Activated CD4-positive, alpha-beta T cell treated with anti-CD3 and anti-CD28 coated beads for 24 hours (primary cell): Measurements from ENCODE around the gene VTI1A.
"Not testable (repeated sequence)": the region's sequence is repeated elsewhere in the genome, so short reads cannot be mapped to it uniquely, and the experiment has no call there.

ENCODE experiments used
- DNase-seq, 2 donors: peaks; one replicate each; pipeline ENCODE4 v3.0.0-alpha.2; 2020; ENCODE audit warnings: low read depth in 2 of 2

Gene VTI1A

GRCh38 chr10:112446855-112447619 is at the start of gene VTI1A, which contains the start of gene ZDHHC6:
VTI1A (plus strand) TSS chr10:112447215; CDS start chr10:112447374, 159 bp downstream.
ZDHHC6 (minus strand) TSS chr10:112446914; CDS start chr10:112445436, 1,478 bp downstream.
- peak; percentile 64 to 69 for DNase-seq

DNA sequence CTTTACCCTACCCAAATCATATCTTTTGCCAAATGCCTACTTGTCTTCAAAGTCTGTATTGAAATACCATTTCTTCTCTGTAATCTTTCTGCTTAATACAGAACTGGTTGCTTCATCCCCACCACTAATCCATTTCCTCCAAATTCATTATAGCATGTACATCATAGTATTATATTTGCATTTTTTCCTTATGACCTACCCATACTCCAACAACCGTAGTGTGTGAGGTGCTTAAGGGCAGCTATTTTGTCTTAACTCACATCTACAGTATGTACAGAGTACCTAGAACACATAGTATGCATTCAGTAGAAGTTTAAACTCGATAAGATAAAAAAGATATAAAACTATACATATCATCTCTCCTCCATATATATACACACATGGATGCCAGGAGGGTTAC is 49.4 kb upstream of the VTI1A start:
- no peak for DNase-seq

- DNase-seq, result no peak
These were observed 44.1 kb upstream of the VTI1A start for GRCh38 chr10:112402917-112403316.

DNA sequence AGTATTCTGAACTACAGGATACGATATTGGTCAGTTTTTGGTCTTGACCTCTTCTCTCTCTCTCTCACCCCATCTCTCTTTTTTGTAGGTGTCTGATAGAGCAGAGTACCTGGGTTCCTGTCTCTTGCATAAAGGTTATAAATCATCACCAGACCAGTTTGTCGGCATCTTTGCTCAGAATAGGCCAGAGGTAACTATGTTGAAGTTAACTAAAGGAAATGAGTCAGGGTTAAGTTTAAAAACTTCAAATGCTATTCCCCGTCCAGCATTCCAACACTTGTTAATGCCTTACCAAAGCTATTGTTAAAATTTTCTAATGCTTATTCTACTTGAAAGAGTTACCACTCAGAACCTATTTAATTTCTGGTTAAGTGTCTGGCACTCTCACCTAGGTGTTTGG is 42.4 kb upstream of the VTI1A start:
- DNase-seq, result no peak

DNA sequence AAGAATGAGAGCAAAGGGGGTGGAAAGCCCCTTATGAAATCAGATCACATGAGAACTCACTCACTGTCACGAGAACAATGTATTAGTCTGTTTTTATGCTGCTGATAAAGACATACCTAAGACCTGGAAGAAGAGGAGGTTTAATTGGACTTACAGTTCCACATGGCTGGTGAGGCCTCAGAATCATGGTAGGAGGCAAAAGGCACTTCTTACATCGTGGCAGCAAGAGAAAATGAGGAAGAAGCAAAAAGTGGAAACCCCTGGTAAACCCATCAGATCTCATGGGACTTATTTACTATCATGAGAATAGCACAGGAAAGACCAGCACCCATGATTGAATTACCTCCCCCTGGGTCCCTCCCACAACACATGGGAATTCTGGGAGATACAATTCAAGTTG is 40.2 kb upstream of the VTI1A start:
- DNase-seq, result not testable (repeated sequence)

DNA sequence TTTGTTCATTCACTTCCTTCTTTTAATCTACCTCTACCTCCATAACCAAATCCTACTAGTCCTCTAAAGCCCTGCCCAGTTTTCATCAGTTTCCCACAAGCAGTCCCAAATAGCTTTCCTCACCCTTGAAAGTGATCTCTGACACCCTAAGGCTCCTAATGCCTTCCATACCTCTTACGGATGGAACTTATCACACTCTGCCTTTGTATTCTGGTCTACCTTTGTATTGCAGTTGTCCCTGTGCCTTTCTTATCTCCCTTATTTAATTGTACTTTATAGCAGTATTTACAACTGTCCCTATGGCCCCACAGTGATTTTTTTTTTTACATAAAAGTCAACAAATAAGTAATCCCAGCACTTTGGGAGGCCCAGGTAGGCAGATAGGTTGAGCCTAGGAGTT is 39.3 kb upstream of the VTI1A start:
- no peak for DNase-seq

DNA sequence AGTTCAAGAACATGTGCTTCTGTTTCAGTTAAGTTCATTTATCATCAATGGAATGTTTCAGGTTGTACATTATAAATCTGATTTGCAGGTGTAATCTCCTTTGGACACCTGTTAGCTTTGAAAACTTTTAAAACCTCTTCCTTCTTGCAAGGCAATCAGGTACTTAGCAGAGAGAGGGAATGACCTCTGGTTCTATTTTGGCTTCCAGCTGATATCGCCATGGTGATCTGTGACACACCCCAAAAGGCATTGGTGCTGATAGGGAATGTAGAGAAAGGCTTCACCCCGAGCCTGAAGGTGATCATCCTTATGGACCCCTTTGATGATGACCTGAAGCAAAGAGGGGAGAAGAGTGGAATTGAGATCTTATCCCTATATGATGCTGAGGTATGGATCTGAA is 37.7 kb upstream of the VTI1A start:
- DNase-seq, result no peak

DNA sequence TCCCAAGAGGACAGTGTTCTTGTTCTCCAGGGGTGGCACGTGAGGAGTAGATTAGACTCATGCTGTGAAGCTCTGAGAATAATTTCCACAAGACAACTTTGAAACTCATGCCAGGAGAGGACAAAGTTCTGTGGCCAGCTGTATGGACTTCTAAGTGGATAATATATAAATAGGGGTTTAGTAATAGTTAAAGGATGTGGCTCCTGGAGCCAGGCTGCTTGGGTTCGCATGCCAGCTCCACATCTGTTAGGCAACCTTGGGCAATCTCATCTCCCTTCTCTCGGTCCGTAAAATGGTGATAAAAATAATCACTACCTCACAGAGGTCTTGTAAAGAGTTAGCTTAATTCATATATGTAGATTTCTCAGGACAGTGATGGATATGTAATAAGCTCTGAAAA is 37.3 kb upstream of the VTI1A start:
- no peak for DNase-seq

GRCh38 chr10:112412696-112413095 is 34.3 kb upstream of the VTI1A start:
- no peak for DNase-seq

DNA sequence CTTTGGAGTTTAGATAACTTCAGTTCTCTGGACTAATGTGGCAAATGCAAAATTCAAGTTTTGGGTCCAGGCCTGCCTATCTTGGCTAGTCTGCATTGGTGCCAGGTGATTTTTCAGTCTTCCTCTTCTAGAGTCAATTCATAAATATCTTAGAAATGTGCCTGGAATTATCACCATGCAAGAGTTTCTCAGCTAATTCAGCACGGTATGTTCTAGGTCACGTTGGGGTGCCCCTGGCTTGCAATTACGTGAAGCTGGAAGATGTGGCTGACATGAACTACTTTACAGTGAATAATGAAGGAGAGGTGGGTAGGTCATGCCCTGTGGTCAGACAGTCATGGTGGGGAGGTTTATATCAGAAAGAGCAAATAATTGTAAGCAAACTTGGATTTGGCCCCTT is 25.3 kb upstream of the VTI1A start:
- no peak for DNase-seq

GRCh38 chr10:112424651-112425050 is 22.4 kb upstream of the VTI1A start:
- DNase-seq, result no peak

GRCh38 chr10:112426111-112426510 is 20.9 kb upstream of the VTI1A start:
- no peak for DNase-seq

DNA sequence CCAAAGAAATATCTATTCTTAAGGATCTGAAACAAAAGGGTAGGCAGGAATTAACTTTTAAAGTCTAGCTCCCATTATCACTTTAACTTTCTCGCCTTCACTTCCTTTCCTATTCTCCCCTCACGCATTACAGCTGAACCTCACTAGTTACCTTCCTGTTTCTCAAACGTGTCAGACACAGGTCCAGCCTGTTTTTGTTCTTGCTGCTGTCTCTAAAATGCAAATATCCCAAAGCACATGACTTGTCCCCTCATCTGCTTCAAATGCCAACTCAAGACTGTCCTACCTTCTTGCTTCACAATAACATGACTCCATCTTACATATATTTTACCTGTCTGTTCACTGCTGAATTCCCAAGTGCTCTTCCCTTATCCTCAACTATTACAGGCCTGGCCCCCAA is 17.9 kb upstream of the VTI1A start:
- no peak for DNase-seq

DNA sequence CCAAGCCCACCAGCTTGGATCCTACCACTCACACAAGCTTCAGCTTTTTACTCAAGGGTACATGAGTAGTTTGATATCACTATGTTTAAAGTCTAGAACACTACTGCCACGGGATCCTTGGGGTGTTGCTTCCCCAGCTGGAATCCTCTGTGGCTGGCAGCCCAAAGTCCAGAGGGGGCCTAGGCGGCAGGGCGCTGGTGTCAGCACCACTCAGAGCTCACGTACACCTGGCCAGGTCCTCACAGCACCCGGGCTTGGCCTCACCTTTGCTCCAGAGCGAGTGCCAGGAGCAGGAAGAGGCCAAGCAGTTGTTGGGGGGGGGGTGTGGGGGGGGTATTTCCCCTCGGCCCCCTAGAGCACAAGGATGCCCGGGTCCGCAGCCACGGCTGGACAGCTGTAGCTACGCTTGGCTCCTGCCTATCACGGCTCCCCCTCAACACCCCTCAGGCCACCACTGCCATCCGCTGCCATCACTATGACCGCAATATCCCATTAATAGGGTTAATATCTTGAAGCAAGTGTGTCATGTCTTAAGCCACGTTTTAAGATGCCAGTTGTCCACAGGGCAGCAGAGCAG is 17.3 kb upstream of the VTI1A start:
- no peak for DNase-seq

- DNase-seq, result no peak
These were observed 13.9 kb upstream of the VTI1A start for GRCh38 chr10:112433136-112433535.

DNA sequence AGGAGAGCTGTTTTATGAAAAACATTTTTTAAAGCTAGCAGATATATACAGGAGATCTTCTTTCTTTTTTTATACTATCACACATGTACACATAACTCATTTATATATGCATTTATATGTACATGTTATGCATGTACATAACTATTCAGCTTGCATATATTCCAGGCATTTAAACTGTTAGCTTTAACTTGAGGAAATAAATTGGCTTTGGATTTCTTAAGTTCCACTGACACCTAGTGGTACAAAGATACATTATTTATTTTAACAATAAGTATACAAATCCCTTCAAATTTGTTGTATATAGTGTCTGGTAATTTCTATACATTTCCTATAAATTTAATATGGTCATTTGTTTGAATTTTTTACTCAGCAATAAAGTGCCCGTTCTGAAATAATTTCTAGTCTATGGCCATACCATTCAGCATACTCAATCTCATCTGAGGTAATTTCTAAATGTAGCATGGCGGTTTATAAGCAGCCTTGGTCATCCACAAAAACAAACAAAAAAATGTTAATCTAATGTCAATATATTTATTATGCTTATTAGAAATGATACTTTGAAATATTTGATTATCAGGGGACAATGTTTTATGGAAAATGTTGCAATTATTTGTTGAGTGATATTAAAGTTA is 11.9 kb upstream of the VTI1A start:
- DNase-seq, result no peak

- no peak for DNase-seq
These were observed 8.7 kb upstream of the VTI1A start for GRCh38 chr10:112438356-112438755.

DNA sequence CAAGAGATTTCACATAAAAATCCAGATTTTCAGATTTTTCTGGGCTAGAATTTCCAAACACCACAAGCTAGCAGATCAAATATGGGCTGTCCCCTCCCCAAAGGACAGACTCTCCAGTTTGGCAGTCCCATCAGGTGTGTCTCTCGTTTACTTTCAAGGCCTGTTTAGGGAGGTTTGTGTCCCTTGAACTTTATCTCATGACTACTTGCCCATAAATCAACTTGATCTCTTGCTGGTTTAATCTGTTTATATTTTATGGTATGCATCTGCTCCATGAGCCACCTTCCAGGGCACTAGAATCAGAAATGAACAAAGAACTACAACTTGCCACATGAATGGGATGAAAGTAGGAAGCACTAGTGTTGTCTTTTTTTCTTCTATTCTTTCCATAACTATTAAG is 5.5 kb upstream of the VTI1A start:
- DNase-seq, result no peak

GRCh38 chr10:112442063-112442462 is 5.0 kb upstream of the VTI1A start:
- no peak for DNase-seq

DNA sequence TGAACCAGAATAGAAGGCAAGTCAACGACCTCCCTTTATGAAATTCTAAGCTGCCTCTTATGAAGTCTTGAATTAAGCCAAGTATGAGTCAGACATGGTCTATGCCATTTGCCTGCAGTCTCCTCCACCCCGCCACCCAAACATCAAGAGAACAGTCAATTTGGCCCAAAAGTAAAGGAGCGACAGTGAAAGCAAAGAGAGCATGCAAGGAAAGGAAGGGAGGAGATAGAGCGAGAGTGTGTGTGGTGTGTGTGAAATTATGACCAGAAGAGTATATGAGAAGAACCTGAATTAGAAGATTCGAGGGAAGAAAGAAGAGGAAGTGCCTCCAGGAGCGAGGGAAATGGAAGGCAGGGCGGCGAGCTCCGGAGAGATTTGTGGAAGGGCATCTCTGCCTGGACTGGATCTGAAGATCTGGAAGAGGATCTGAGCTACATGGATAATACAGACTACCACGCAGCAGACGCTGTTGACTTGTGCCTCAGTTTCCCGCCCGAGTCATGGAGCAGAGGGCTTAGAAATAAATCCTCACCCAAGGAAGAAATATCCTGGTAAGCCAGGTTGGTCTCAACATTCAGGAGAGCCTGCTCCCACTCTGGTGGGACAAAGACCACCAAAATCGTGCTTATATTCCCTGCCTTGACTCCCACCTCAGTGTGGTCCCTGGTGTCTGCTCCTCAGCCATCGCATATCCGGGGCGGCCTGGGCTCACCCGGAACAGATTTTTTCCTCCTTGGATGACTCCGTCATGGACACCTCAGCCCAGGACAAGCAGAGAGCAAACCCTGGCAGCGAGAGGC is 760 bp upstream of the VTI1A start:
- DNase-seq, result no peak

GRCh38 chr10:112447620-112447928 is 559 bp downstream of the VTI1A start:
- no peak for DNase-seq

GRCh38 chr10:112448888-112449287 is 1.9 kb downstream of the VTI1A start:
- DNase-seq, result no peak
